ENCODE data around the gene ATP6V0E2. TPM values are rescaled to one million over a fixed set of nuclear protein-coding genes. Genes with fewer than 3 reads are reported as not detected.

The ATP6V0E2 gene
- total and polyA plus RNA-seq, 12 donors: 27.5 to 119 (median 88.4) TPM

GRCh38 chr7:149825567-149826343 is 48.0 kb upstream of the ATP6V0E2 start:
- no peak for DNase-seq
- intact Hi-C loops (cut with DNase I): no loop called here
- H3K4me1 ChIP-seq: no peaks in the 10 kb centered on the region
- WGBS, 2 donors: 87 to 91% methylated on average over 19 of the region's 19 CpGs
- no peak for ATAC-seq
- H3K27ac ChIP-seq: no peak overlapping the region
- H3K9me3 ChIP-seq: no peaks in the 10 kb centered on the region
- no peaks in the 10 kb centered on the region for H3K27me3 ChIP-seq
- no peaks in the 10 kb centered on the region for H3K36me3 ChIP-seq
- no peak overlapping the region for H3K4me3 ChIP-seq
- TF ChIP-seq, protein P1, sequence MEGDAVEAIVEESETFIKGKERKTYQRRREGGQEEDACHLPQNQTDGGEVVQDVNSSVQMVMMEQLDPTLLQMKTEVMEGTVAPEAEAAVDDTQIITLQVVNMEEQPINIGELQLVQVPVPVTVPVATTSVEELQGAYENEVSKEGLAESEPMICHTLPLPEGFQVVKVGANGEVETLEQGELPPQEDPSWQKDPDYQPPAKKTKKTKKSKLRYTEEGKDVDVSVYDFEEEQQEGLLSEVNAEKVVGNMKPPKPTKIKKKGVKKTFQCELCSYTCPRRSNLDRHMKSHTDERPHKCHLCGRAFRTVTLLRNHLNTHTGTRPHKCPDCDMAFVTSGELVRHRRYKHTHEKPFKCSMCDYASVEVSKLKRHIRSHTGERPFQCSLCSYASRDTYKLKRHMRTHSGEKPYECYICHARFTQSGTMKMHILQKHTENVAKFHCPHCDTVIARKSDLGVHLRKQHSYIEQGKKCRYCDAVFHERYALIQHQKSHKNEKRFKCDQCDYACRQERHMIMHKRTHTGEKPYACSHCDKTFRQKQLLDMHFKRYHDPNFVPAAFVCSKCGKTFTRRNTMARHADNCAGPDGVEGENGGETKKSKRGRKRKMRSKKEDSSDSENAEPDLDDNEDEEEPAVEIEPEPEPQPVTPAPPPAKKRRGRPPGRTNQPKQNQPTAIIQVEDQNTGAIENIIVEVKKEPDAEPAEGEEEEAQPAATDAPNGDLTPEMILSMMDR (IDR thresholded peaks at IDR 0.05): no peak

- DNase-seq: no peak
- ATAC-seq: no peak
- H3K27me3 ChIP-seq: peaks cover 0 to 5% (median 0%) of the 10 kb centered on the region in 7 donors
These were observed 47.3 kb upstream of the ATP6V0E2 start for GRCh38 chr7:149826344-149827088.

GRCh38 chr7:149827089-149827981 is 46.4 kb upstream of the ATP6V0E2 start:
- Histone ChIP-seq H3K27ac (no peak overlapping the region), H3K36me3 (no peaks in the 10 kb centered on the region), H3K4me3 (no peak overlapping the region), H3K9me3 (no peaks in the 10 kb centered on the region), H3K4me1 (no peaks in the 10 kb centered on the region), H3K27me3 (peaks cover 0 to 13% (median 2%) of the 10 kb centered on the region in 7 donors)
- intact Hi-C loops (cut with DNase I): no loop called here
- ATAC-seq (no peak), DNase-seq (no peak)
- TF ChIP-seq, protein P1 (IDR thresholded peaks at IDR 0.05): no peak
- 81 to 84% methylated on average over 23 of the region's 23 CpGs for WGBS, 2 donors

More at GRCh38 chr7:149826344-149827088, 47.3 kb upstream of the ATP6V0E2 start:
- 88 to 89% methylated on average over 12 of the region's 12 CpGs for WGBS, 2 donors
- TF ChIP-seq, protein P1 (IDR thresholded peaks at IDR 0.05): no peak
- no peaks in the 10 kb centered on the region for H3K9me3 ChIP-seq
- no peaks in the 10 kb centered on the region for H3K4me1 ChIP-seq
- H3K27ac ChIP-seq: no peak overlapping the region
- no peaks in the 10 kb centered on the region for H3K36me3 ChIP-seq
- intact Hi-C loops (cut with DNase I): no loop called here
- no peak overlapping the region for H3K4me3 ChIP-seq
